Measurements from ENCODE around the gene CASZ1. TPM values are rescaled to one million over a fixed set of nuclear protein-coding genes. Genes with fewer than 3 reads are reported as not detected.

CASZ1 gene
- total and polyA plus RNA-seq, 10 donors = 0.73 to 14.5 (median 9.1) TPM

DNA sequence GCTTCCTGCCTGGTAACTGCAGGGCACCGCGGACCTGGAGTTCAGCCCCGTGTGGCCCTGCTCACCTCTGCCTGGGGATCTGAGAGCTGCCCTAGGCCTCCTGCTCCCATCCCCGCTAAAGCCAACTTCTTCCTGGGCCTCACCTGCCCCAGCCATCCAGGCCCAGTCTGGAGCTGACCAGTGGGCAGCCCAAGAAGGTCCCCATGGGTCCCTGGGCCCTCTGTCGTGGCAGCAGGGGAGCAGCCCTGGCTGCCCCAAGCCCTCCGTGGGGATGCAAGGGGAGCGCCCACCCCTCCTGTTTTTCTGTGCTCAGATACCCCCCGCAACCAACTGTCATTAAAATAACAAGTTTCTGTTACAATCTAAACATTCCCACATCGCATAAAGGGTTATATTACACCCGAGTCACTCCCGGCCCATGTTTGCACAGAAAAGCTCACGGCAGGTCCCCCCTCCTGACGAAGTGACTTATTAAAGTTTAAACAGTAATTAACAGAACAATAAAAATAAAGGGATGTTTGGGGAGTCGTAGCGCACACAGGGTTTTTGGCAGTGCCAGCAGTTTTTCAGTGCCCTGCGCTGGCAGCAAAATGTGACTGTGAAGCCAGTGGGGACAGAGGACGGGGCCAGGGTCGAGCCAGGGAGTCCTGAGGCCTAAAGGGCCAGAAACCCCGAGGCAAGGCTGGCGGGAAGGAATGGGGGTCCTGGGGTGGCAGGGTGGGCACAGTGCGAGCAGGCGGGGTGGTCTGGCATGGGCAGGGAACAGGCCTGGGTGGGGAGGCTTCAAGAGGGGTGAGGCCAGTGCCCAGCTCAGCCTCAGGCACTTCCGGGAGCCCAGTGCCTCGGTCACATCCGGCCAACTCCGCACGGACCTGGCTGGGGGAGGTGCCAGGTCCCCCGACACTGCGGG, 121.5 kb downstream of the CASZ1 start:
- WGBS, 5 donors = 86 to 95% (median 90%) methylated on average over 24 to 29 of the region's 29 CpGs
- intact Hi-C loops (cut with DNase I; ENCODE audit: low total_unique reads) = no loop called here
- H3K27me3 ChIP-seq (replicated peaks in 1 of 7) = peaks cover 0 to 3% (median 0%) of the 10 kb centered on the region in 7 donors
- H3K4me3 ChIP-seq = no peak overlapping the region
- no peaks in the 10 kb centered on the region for H3K36me3 ChIP-seq
- no peak for DNase-seq
- peaks cover 0 to 51% (median 7%) of the 10 kb centered on the region in 6 donors for H3K4me1 ChIP-seq
- H3K9me3 ChIP-seq = no peaks in the 10 kb centered on the region
- H3K27ac ChIP-seq = no peak overlapping the region
- TF ChIP-seq, protein P1, sequence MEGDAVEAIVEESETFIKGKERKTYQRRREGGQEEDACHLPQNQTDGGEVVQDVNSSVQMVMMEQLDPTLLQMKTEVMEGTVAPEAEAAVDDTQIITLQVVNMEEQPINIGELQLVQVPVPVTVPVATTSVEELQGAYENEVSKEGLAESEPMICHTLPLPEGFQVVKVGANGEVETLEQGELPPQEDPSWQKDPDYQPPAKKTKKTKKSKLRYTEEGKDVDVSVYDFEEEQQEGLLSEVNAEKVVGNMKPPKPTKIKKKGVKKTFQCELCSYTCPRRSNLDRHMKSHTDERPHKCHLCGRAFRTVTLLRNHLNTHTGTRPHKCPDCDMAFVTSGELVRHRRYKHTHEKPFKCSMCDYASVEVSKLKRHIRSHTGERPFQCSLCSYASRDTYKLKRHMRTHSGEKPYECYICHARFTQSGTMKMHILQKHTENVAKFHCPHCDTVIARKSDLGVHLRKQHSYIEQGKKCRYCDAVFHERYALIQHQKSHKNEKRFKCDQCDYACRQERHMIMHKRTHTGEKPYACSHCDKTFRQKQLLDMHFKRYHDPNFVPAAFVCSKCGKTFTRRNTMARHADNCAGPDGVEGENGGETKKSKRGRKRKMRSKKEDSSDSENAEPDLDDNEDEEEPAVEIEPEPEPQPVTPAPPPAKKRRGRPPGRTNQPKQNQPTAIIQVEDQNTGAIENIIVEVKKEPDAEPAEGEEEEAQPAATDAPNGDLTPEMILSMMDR (IDR thresholded peaks at IDR 0.05 in 8 of 11, conservative IDR thresholded peaks at IDR 0.05 in 3 of 11) = no peak
- TF ChIP-seq POLR2AphosphoS5 (IDR thresholded peaks at IDR 0.05) = no peak
- no peak for TF ChIP-seq POLR2A (IDR thresholded peaks at IDR 0.05)

DNA sequence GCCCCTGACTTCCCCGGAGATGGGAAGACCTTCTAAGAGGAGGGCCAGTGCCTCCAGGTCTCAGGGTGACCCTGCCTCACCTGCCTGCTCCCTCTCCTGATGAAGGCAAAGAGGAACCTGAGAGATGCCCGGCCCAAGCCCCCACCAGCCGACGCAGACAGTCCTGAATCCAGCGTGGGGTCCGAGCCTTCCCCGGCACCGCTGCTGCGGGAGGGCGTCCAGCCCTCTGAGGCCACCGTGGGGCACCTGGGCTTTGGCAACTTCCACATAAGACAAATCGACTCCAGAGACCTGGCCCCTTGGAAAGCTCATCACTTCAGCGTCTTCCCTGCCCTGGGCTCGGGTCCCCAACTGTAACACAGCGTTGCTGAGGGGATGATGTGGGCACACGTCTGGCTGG, 122.2 kb downstream of the CASZ1 start:
- TF ChIP-seq, protein P1 (IDR thresholded peaks at IDR 0.05 in 8 of 11, conservative IDR thresholded peaks at IDR 0.05 in 3 of 11) = no peak
- no peak for TF ChIP-seq POLR2A (IDR thresholded peaks at IDR 0.05)
- TF ChIP-seq POLR2AphosphoS5 (IDR thresholded peaks at IDR 0.05) = no peak
- no peak for DNase-seq
- Histone ChIP-seq H3K4me3 (no peak overlapping the region), H3K4me1 (peaks cover 0 to 45% (median under 1%) of the 10 kb centered on the region in 6 donors), H3K27ac (no peak overlapping the region), H3K36me3 (no peaks in the 10 kb centered on the region), H3K9me3 (no peaks in the 10 kb centered on the region), H3K27me3 (replicated peaks in 1 of 7) (peaks cover 0 to 3% (median 0%) of the 10 kb centered on the region in 7 donors)
- intact Hi-C loops (cut with DNase I; ENCODE audit: low total_unique reads) = no loop called here
- 93 to 96% (median 94%) methylated on average over 11 to 16 of the region's 16 CpGs for whole genome bisulfite sequencing, 5 donors

DNA sequence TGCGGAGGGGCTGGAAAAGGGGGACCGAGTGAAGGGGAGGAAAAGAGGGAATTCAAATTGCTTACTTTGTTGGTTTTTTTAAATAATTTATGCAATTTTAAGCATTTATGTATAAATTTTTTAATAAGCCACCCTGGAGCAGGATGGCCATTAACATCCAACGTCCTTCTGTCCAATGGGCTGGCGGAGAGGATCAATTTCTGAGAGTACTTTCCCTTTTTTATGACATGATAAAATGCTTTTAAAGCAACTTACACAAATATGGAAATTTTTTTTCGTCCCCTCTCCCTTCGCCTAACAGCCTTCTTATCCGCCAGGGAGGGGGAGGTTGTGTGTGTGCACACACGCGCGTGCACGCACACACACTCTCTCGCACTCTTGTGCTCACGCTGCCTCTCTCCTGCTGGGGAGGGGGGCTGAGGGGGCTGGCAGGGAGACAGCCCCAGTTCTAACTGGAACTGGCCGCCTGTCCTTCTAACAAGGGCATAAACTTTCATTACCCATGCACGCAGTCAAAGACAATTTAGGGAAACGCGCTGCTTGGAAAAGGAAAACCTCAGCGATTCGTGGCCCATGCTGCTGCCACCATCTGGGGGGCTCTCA, 123.2 kb downstream of the CASZ1 start:
- Histone ChIP-seq H3K4me1 (peaks cover 0 to 45% (median 0%) of the 10 kb centered on the region in 6 donors), H3K9me3 (no peaks in the 10 kb centered on the region), H3K36me3 (peaks cover 0 to 4% (median 0%) of the 10 kb centered on the region in 6 donors), H3K4me3 (no peak overlapping the region), H3K27ac (no peak overlapping the region), H3K27me3 (replicated peaks in 1 of 7) (peaks cover 0 to 3% (median 0%) of the 10 kb centered on the region in 7 donors)
- TF ChIP-seq POLR2AphosphoS5 (IDR thresholded peaks at IDR 0.05) = no peak
- no peak for TF ChIP-seq POLR2A (IDR thresholded peaks at IDR 0.05)
- TF ChIP-seq, protein P1 (IDR thresholded peaks at IDR 0.05 in 8 of 11, conservative IDR thresholded peaks at IDR 0.05 in 3 of 11) = no peak
- intact Hi-C loops (cut with DNase I; ENCODE audit: low total_unique reads) = no loop called here
- DNase-seq = no peak
- WGBS, 5 donors = 88 to 93% (median 92%) methylated on average over 19 of the region's 19 CpGs

Data from spleen (tissue), 11 donors.